Sigmoid colon (tissue), 7 donors: ENCODE measurements around the gene PPM1M. TPM values are rescaled to one million over a fixed set of nuclear protein-coding genes. Genes with fewer than 3 reads are reported as not detected.
A peak's percentile ranks its signal among the peaks of the same experiment; 100 is the strongest.

ENCODE experiments used
- DNase-seq: peaks from one replicate; pipeline ENCODE4 v3.0.0-alpha.2; 2019
- H3K27ac ChIP-seq, 4 donors: fragments of 200-600 bp; sonication (generic); one replicate each; pipeline ENCODE4 v1.5.1; 2016 to 2019; ENCODE audit warnings: mild to moderate bottlenecking in 1 of 4
- H3K27me3 ChIP-seq, 3 donors: fragments of 200-600 bp; sonication (generic); one replicate each; pipeline ENCODE4 v1.5.1; 2019; ENCODE audit warnings: mild to moderate bottlenecking in 1 of 3
- H3K36me3 ChIP-seq, 4 donors: fragments of 200-600 bp; sonication (generic); one replicate each; pipeline ENCODE4 v1.5.1; 2016 to 2019
- H3K4me1 ChIP-seq, 4 donors: fragments of 200-600 bp; sonication (generic); one replicate each; pipeline ENCODE4 v1.5.1; 2017 to 2019
- H3K4me3 ChIP-seq, 4 donors: fragments of 200-600 bp; sonication (generic); one replicate each; pipeline ENCODE4 v1.5.1; 2017 to 2019; ENCODE audit warnings: mild to moderate bottlenecking in 2 of 4, moderate library complexity in 1 of 4
- H3K9me3 ChIP-seq, 4 donors: fragments of 200-600 bp in 3 of 4; sonication (generic) in 3 of 4; one replicate each; pipeline versions ENCODE4 v1.5.1 to v1.6.1; 2013 to 2019
- CTCF ChIP-seq, 4 experiments: fragments of 450-650 bp in 3 of 4; fragments of 200-600 bp in 1 of 4; IDR thresholded peaks; one replicate each; pipeline ENCODE4 v1.5.1; 2016 to 2019; ENCODE audit warnings: antibody characterized with exemption in 4 of 4, mild to moderate bottlenecking in 3 of 4, moderate library complexity in 2 of 4
- EP300 ChIP-seq, 4 donors: sonication (generic); formaldehyde crosslinking; IDR thresholded peaks; one replicate each; pipeline ENCODE4 v1.6.1; 2017; ENCODE audit warnings: antibody characterized with exemption in 4 of 4
- POLR2A ChIP-seq, 2 donors: fragments of 450-650 bp; IDR thresholded peaks; one replicate each; pipeline ENCODE4 v1.6.1; 2016; ENCODE audit warnings: antibody characterized with exemption in 2 of 2, mild to moderate bottlenecking in 2 of 2, moderate library complexity in 2 of 2
- POLR2AphosphoS5 ChIP-seq, 4 donors: sonication (generic); formaldehyde crosslinking; IDR thresholded peaks; one replicate each; pipeline ENCODE4 v1.6.1; 2017; ENCODE audit warnings: antibody characterized with exemption in 4 of 4
- WGBS, 2 donors: extraction: QIAGEN DNeasy Blood & Tissue Kit; methylation state at CpG; one replicate each; pipeline ENCODE4 v1.1.7; 2013; 5-methylcytosine and 5-hydroxymethylcytosine counted together
- intact Hi-C: fragments of 100-400 bp; cut with DNase I; formaldehyde crosslinking; loops from one replicate; pipeline ENCODE4 v1.15.1; 2023
- polyA plus RNA-seq, 3 donors: library from polyadenylated mRNA; stranded (reverse); fragments of 200-250 nt; gene quantifications; one replicate each; pipeline ENCODE4 v1.2.3, GENCODE V29; 2013
- total RNA-seq, 4 donors: library from RNA; depleted of rRNA; stranded (reverse); fragments of >200 nt; gene quantifications; one replicate each; pipeline ENCODE4 v1.1.0, GENCODE V29; 2016
- donor health status: healthy with polysubstance abuse.
- donor health status: Bipolar disorder and iron deficiency.
- donor health status: healthy.

Gene PPM1M
- total and polyA plus RNA-seq, 7 donors = 5.8 to 28.2 (median 21.7) TPM

GRCh38 chr3:52240886-52241370 lies 4.6 kb upstream of the PPM1M start:
- Histone ChIP-seq H3K27me3 (no peaks in the 10 kb centered on the region), H3K4me1 (peaks cover 0 to 52% (median 48%) of the 10 kb centered on the region in 4 donors), H3K27ac (peak overlapping the region in 2 of 4 donors; percentile 93 to 94), H3K4me3 (no peak overlapping the region), H3K36me3 (no peaks in the 10 kb centered on the region), H3K9me3 (no peaks in the 10 kb centered on the region)
- 89 to 91% methylated on average over 4 of the region's 4 CpGs for WGBS, 2 donors
- intact Hi-C loops = no loop called here
- TF ChIP-seq CTCF (IDR thresholded peaks at IDR 0.05) (no peak), EP300 (IDR thresholded peaks at IDR 0.05) (no peak), POLR2AphosphoS5 (IDR thresholded peaks at IDR 0.05) (no peak), POLR2A (IDR thresholded peaks at IDR 0.05) (no peak)
- no peak for DNase-seq

- H3K4me1 ChIP-seq = peaks cover 0 to 52% (median 48%) of the 10 kb centered on the region in 4 donors
These were observed 3.5 kb upstream of the PPM1M start for GRCh38 chr3:52242039-52242438.

DNA sequence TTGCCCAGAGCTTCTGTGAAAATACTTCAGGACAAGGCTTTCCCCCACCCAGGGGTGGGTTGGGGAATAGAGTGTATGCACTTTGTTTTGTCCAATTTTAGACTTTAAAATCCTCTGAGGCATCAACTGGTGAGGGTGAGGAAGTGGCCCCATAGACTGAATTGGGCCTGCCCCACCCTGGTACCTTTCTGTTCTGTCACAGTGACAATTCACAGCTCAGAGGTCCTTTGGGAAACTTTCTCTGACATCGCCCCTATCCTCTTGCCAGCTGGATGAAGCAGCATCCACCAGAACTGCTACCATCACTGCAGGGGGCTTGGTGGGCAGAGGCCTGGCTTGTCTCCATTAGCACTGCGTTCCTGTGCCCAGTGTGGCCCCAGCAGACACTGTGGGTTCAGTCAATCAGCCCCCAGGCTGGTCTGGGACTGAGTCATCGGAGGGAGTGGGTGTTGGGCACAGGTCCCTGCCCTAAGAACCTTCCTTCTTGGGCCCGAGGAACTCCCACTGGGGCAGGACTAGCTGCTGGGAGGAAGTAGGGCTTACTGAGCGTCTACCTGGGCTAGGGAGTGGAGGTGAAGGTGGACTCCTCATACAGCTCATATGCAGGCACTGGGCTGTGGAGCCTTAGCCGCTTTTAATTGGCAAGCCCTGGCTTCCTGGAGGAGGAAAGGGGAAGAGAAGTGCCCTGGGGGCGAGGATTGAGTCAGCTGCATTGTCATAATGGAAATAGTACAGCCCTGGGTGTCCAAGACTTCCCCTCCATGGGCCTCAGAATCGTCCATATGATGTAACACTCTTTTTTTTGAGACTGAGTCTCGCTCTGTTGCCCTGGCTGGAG lies 1.5 kb upstream of the PPM1M start:
- peaks cover 0 to 35% (median 33%) of the 10 kb centered on the region in 4 donors for H3K4me1 ChIP-seq
- 68 to 79% methylated on average over 9 of the region's 9 CpGs for WGBS, 2 donors
- H3K9me3 ChIP-seq = no peaks in the 10 kb centered on the region
- H3K4me3 ChIP-seq = no peak overlapping the region
- TF ChIP-seq EP300 (IDR thresholded peaks at IDR 0.05) = no peak
- TF ChIP-seq POLR2AphosphoS5 (IDR thresholded peaks at IDR 0.05) = no peak
- TF ChIP-seq CTCF (IDR thresholded peaks at IDR 0.05) = no peak
- no peak for TF ChIP-seq POLR2A (IDR thresholded peaks at IDR 0.05)
- peak; percentile 72 for DNase-seq
- H3K36me3 ChIP-seq = peaks cover 0 to 3% (median 0%) of the 10 kb centered on the region in 4 donors
- no peaks in the 10 kb centered on the region for H3K27me3 ChIP-seq
- peak overlapping the region in 3 of 4 donors; percentile 86 to 88 (median 88) for H3K27ac ChIP-seq
- intact Hi-C loops = no loop called here

More at GRCh38 chr3:52242039-52242438, 3.5 kb upstream of the PPM1M start:
- H3K27ac ChIP-seq = no peak overlapping the region
- H3K9me3 ChIP-seq = no peaks in the 10 kb centered on the region
- no peaks in the 10 kb centered on the region for H3K27me3 ChIP-seq
- no peak for DNase-seq
- no peak overlapping the region for H3K4me3 ChIP-seq
- TF ChIP-seq POLR2A (IDR thresholded peaks at IDR 0.05) (no peak), POLR2AphosphoS5 (IDR thresholded peaks at IDR 0.05) (no peak), CTCF (IDR thresholded peaks at IDR 0.05) (no peak), EP300 (IDR thresholded peaks at IDR 0.05) (no peak)
- no peaks in the 10 kb centered on the region for H3K36me3 ChIP-seq
- intact Hi-C loops = no loop called here
- WGBS, 2 donors = 78 to 92% methylated on average over 1 of the region's 1 CpG

DNA sequence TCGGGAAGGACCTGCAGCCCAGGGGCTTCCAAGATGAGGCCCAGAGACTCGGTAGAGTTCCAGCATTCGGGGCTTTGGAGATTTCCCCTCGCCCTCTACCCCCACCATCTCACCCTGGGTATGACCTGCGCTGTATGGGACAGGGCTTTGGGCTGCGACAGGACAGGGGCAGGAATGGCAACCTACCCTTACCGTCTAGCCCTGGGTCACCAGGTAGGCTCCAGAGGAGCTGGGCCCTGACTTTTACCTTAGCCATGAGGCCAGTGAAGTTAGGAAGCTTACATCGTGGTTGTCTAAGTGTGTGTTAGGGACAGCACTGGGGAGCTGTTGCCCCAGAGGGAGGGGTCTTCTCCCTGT lies 683 bp downstream of the PPM1M start:
- no peak for DNase-seq
- Histone ChIP-seq H3K36me3 (peaks cover 0 to 26% (median 2%) of the 10 kb centered on the region in 4 donors), H3K4me3 (peak overlapping the region; percentile 45 to 74 (median 62)), H3K9me3 (no peaks in the 10 kb centered on the region), H3K27ac (peak overlapping the region; percentile 86 to 92 (median 88)), H3K4me1 (peaks cover 0 to 24% (median 19%) of the 10 kb centered on the region in 4 donors), H3K27me3 (no peaks in the 10 kb centered on the region)
- TF ChIP-seq CTCF (IDR thresholded peaks at IDR 0.05) (no peak), EP300 (IDR thresholded peaks at IDR 0.05) (no peak), POLR2AphosphoS5 (IDR thresholded peaks at IDR 0.05) (no peak), POLR2A (IDR thresholded peaks at IDR 0.05) (no peak)
- intact Hi-C loops = no loop called here
- WGBS, 2 donors = 39 to 45% methylated on average over 8 of the region's 8 CpGs
